Measurements from ENCODE around the gene KIF4A. TPM values are rescaled to one million over a fixed set of nuclear protein-coding genes. Genes with fewer than 3 reads are reported as not detected.
"Not testable (repeated sequence)": the region's sequence is repeated elsewhere in the genome, so short reads cannot be mapped to it uniquely, and the experiment has no call there.

KIF4A gene
- polyA plus RNA-seq, 1 experiment: 10.8 TPM

- TF ChIP-seq CTCF (IDR thresholded peaks at IDR 0.05; ENCODE audit: insufficient read depth, low read depth, low read length): no peak
- no peak for DNase-seq (ENCODE audit: low read depth)
- POLR2A ChIA-PET: no interaction called here
- CTCF ChIA-PET: no interaction called here
- H3K36me3 ChIP-seq (ENCODE audit: control insufficient read depth, insufficient read depth, low read length): no peaks in the 10 kb centered on the region
- no peaks in the 10 kb centered on the region for H3K27me3 ChIP-seq (ENCODE audit: control insufficient read depth, insufficient read depth, low read length)
- H3K4me3 ChIP-seq (ENCODE audit: low read depth, low read length): no peak overlapping the region
Observed at GRCh38 chrX:70353514-70353913, 63.6 kb downstream of the KIF4A start.

- DNase-seq (ENCODE audit: low read depth): no peak
- CTCF ChIA-PET: no interaction called here
- no peaks in the 10 kb centered on the region for H3K27me3 ChIP-seq (ENCODE audit: control insufficient read depth, insufficient read depth, low read length)
- H3K4me3 ChIP-seq (ENCODE audit: low read depth, low read length): no peak overlapping the region
- H3K36me3 ChIP-seq (ENCODE audit: control insufficient read depth, insufficient read depth, low read length): no peaks in the 10 kb centered on the region
- no peak for TF ChIP-seq CTCF (IDR thresholded peaks at IDR 0.05; ENCODE audit: insufficient read depth, low read depth, low read length)
- POLR2A ChIA-PET: no interaction called here
Observed at GRCh38 chrX:70354716-70355115, 64.8 kb downstream of the KIF4A start.

- no peak for TF ChIP-seq CTCF (IDR thresholded peaks at IDR 0.05; ENCODE audit: insufficient read depth, low read depth, low read length)
- H3K4me3 ChIP-seq (ENCODE audit: low read depth, low read length): no peak overlapping the region
- H3K36me3 ChIP-seq (ENCODE audit: control insufficient read depth, insufficient read depth, low read length): no peaks in the 10 kb centered on the region
- ChIA-PET CTCF (no interaction called here), POLR2A (no interaction called here)
- H3K27me3 ChIP-seq (ENCODE audit: control insufficient read depth, insufficient read depth, low read length): no peaks in the 10 kb centered on the region
- DNase-seq (ENCODE audit: low read depth): no peak
Observed at GRCh38 chrX:70359458-70359857, 69.6 kb downstream of the KIF4A start.

- ChIA-PET POLR2A (no interaction called here), CTCF (no interaction called here)
- no peak for TF ChIP-seq CTCF (IDR thresholded peaks at IDR 0.05; ENCODE audit: insufficient read depth, low read depth, low read length)
- H3K27me3 ChIP-seq (ENCODE audit: control insufficient read depth, insufficient read depth, low read length): no peaks in the 10 kb centered on the region
- no peaks in the 10 kb centered on the region for H3K36me3 ChIP-seq (ENCODE audit: control insufficient read depth, insufficient read depth, low read length)
- H3K4me3 ChIP-seq (ENCODE audit: low read depth, low read length): no peak overlapping the region
- DNase-seq (ENCODE audit: low read depth): no peak
Observed at GRCh38 chrX:70360366-70360765, 70.5 kb downstream of the KIF4A start.

GRCh38 chrX:70368731-70369130, 78.8 kb downstream of the KIF4A start:
- H3K36me3 ChIP-seq (ENCODE audit: control insufficient read depth, insufficient read depth, low read length); H3K27me3 ChIP-seq (ENCODE audit: control insufficient read depth, insufficient read depth, low read length); POLR2A ChIA-PET; DNase-seq (ENCODE audit: low read depth); H3K4me3 ChIP-seq (ENCODE audit: low read depth, low read length); CTCF ChIA-PET: not testable (repeated sequence)

- Histone ChIP-seq H3K27me3 (ENCODE audit: control insufficient read depth, insufficient read depth, low read length) (no peaks in the 10 kb centered on the region), H3K36me3 (ENCODE audit: control insufficient read depth, insufficient read depth, low read length) (no peaks in the 10 kb centered on the region), H3K4me3 (ENCODE audit: low read depth, low read length) (no peak overlapping the region)
- no peak for TF ChIP-seq CTCF (IDR thresholded peaks at IDR 0.05; ENCODE audit: insufficient read depth, low read depth, low read length)
- no peak for DNase-seq (ENCODE audit: low read depth)
- ChIA-PET CTCF (interaction anchor here (0.6 kb wide), 1 partner anchor 99 kb away, joined by 3 read pairs; no protein-coding TSS in a partner anchor), POLR2A (interaction anchor here (0.6 kb wide), 1 partner anchor 1123 kb away, joined by 3 read pairs; no protein-coding TSS in a partner anchor)
Observed at GRCh38 chrX:70386235-70386634, 96.3 kb downstream of the KIF4A start.
